Sigmoid colon (tissue), 4 donors: ENCODE data around the gene ME3.

ENCODE experiments used
- EP300 ChIP-seq, 4 donors: sonication (generic); formaldehyde crosslinking; IDR thresholded peaks; one replicate each; pipeline ENCODE4 v1.6.1; 2017; ENCODE audit warnings: antibody characterized with exemption in 4 of 4
- POLR2AphosphoS5 ChIP-seq, 4 donors: sonication (generic); formaldehyde crosslinking; IDR thresholded peaks; one replicate each; pipeline ENCODE4 v1.6.1; 2017; ENCODE audit warnings: antibody characterized with exemption in 4 of 4
- TF ChIP-seq, protein P1 (sequence below), 4 experiments: fragments of 450-650 bp in 3 of 4; fragments of 200-600 bp in 1 of 4; IDR thresholded peaks; one replicate each; pipeline ENCODE4 v1.5.1; 2016 to 2019; ENCODE audit warnings: antibody characterized with exemption in 4 of 4, mild to moderate bottlenecking in 3 of 4, moderate library complexity in 2 of 4

DNA sequence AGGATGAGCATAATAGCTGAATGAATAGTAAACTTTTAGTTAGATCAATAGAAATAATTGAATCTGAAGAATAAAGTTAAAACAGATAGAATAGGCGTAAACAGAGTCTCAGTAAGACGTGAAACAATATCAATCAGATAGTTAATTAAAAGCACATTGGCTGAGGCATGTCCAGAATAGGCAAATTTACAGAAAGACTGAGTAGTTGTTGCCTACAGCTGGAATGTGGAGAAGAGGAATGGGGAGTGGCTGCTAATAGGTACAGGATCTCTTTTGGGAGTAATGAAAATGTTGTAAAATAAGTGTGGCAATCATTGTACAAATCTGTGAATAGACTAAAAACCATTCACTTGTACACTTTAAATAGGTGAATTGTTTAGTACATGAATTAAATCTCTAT, 36.3 kb upstream of the ME3 start:
- TF ChIP-seq, protein P1, sequence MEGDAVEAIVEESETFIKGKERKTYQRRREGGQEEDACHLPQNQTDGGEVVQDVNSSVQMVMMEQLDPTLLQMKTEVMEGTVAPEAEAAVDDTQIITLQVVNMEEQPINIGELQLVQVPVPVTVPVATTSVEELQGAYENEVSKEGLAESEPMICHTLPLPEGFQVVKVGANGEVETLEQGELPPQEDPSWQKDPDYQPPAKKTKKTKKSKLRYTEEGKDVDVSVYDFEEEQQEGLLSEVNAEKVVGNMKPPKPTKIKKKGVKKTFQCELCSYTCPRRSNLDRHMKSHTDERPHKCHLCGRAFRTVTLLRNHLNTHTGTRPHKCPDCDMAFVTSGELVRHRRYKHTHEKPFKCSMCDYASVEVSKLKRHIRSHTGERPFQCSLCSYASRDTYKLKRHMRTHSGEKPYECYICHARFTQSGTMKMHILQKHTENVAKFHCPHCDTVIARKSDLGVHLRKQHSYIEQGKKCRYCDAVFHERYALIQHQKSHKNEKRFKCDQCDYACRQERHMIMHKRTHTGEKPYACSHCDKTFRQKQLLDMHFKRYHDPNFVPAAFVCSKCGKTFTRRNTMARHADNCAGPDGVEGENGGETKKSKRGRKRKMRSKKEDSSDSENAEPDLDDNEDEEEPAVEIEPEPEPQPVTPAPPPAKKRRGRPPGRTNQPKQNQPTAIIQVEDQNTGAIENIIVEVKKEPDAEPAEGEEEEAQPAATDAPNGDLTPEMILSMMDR (IDR thresholded peaks at IDR 0.05), result no peak
- no peak for TF ChIP-seq POLR2AphosphoS5 (IDR thresholded peaks at IDR 0.05)
- TF ChIP-seq EP300 (IDR thresholded peaks at IDR 0.05), result no peak
